HG02840 (cell line): Measurements from ENCODE around the gene DOLPP1.

Source experiments
- ATAC-seq: cut with Tn5 transposase; IDR thresholded peaks from one replicate; pipeline ENCODE4 v1.9.1; 2021; ENCODE audit warnings: mild to moderate bottlenecking, moderate library complexity, moderate number of reproducible peaks; ENCODE audit not compliant: unreplicated experiment, low FRiP score

DOLPP1 gene, protein sequence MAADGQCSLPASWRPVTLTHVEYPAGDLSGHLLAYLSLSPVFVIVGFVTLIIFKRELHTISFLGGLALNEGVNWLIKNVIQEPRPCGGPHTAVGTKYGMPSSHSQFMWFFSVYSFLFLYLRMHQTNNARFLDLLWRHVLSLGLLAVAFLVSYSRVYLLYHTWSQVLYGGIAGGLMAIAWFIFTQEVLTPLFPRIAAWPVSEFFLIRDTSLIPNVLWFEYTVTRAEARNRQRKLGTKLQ

DNA sequence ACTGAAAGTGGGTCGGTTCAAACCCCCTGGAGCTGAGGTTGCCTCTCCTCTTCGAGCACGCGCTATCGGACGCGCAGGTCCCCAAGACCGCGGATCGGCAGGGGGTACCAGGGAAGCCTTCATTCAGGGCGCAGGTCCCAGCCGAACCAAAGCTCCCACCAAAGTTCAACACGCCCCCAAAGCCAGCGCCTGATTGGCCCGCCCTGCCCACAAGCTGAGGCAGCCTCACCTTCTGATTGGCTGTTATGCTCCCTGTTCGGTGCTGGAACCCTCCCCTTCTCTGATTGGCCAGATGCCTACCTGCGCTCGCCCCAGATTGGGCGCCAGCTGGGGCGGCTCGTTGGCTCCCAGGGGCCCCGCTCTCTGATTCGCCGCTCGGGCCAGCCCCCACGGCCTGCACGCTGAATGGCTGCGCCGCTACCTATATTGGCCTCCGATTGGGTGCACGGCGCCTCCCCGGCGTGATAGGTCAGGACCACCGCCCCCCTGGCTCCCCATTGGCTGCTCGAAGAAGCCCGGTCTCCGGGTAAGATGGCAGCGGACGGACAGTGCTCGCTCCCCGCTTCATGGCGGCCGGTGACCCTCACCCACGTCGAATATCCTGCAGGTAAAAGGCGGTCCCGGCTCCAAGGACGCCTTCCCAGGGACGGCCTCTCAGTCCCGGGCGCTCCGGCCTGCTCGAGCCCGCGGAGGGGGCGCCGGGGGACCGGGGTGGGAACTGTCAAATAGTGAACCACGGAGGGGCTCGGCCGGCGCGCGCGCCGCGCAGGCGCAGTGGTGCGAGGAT, at the start of gene DOLPP1:
DOLPP1 (plus strand) TSS at position 511 of the 787 bp plus-strand sequence; CDS start at position 532, 21 bp downstream.
- peak; percentile 94 for ATAC-seq

DNA sequence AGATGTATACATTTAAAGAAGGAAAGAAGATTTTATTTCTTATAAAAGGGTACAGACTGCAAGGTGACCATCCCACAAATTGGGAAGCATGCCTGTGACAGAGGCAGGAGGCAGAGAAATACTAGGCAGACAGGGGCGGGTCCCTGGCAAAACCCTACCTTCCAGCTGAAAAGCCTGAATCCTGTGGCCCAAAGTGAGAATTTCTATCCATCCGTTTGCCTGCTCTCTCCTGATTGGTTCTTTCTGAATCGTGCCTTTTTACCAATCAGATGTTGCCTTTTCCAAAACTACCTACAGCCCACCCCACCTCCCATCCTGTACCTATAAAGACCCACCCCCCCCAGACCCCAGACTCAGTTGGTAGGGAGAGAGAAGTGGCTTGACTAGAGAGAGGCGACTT, 49.4 kb upstream of the DOLPP1 start:
- no peak for ATAC-seq

DNA sequence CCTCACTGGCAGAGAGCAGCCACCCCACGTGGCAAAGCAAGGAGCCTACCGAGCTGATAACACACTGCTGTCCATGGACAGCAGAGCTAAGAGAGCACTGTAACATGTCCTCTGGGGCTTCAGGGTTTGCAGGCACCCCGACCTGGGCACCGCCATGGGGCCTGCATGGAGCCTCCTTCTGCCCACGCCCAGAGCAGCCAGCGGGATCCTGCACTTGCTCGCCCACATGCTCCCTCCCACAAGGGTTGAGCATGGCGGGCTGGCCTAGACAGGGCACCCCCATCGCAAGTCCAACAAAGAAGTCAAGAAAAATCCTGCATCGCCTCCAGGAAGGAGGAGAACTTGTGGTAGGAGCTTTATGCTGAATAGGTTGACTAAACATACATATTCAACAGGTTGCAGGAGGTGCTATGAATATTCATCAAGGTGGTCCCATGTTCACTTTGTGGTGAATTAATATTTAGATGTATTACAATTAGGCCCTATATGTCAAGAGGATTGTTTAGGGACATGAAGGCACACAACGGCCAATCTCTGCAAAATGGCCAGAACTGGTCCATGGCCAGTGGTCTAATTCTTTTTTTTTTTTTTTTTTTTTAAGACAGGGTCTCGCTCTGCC, 48.3 kb upstream of the DOLPP1 start:
- no peak for ATAC-seq

DNA sequence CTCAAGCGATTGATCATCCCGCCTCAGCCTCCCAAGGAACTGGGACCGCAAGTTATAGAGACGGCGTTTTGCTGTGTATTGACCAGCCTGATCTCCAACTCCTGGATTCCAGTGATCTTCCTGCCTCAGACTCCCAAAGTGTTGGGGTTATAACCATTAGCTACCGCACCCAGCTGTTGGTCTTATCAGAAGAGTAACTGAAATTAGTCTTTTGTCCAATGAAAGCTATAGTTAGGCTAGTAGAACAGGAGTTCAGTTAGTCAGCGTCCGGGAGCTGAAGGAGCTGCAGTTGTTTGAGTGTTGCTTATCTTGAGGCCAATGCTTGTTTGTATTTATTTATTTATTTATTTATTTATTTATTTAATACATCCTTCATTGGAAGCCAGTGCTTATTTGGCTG, 47.7 kb upstream of the DOLPP1 start:
- no peak for ATAC-seq

DNA sequence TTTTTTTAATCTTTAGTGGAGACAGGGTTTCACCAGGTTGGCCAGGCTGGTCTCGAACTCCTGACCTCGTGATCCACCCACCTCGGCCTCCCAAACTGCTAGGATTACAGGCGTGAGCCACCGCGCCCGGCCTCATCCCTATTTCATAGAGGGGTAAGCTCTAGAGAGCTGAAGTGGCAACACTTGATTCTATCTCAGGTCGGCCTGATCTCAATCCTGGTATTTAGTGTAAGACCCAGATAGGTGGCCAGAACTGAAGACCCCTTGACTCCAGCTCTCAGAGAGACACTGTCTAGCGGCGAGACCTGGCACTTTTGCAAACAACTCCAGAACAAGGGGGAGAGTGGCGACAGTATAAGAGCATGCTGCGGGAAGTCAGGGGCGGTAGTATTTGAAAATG, 45.1 kb upstream of the DOLPP1 start:
- peak; percentile 7 for ATAC-seq

DNA sequence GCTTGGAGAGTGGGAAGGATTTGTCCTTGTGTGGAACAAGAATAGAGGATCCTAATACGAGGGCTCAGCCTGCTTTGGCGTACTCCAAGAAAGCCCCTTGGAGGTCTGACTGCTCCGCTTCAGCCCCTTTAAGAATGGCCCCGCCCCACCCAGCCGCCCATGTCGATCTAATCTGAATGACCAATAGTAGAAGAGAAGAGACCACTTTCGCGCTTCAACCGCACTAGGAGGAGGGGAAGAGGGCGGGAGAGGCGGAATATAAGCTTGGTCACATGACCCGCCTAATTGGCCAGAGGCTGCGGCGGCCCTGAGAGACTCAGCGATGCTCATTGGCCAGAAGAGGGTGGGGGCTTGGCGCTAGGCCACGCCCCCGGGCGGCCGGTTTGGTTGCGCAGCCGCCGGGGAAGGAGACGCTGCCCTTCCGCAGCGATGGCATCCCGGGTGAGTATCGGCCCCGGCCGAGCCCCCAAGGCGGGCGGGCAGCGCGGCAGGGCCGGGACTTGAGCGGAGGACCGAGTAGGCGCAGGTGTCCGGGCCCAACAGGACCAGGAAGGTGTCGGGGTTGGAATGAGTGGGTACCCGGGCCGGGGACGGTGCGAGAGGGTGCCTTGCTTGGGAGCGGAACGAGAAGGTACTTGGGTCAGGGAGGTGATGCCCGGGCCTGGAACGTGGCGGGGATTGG, 44.5 kb upstream of the DOLPP1 start, which contains the start of gene MIGA2:
MIGA2 (plus strand) TSS at position 386 of the 682 bp plus-strand sequence. CDS start 3,969 bp downstream, outside the sequence.
- peak; percentile 98 for ATAC-seq

DNA sequence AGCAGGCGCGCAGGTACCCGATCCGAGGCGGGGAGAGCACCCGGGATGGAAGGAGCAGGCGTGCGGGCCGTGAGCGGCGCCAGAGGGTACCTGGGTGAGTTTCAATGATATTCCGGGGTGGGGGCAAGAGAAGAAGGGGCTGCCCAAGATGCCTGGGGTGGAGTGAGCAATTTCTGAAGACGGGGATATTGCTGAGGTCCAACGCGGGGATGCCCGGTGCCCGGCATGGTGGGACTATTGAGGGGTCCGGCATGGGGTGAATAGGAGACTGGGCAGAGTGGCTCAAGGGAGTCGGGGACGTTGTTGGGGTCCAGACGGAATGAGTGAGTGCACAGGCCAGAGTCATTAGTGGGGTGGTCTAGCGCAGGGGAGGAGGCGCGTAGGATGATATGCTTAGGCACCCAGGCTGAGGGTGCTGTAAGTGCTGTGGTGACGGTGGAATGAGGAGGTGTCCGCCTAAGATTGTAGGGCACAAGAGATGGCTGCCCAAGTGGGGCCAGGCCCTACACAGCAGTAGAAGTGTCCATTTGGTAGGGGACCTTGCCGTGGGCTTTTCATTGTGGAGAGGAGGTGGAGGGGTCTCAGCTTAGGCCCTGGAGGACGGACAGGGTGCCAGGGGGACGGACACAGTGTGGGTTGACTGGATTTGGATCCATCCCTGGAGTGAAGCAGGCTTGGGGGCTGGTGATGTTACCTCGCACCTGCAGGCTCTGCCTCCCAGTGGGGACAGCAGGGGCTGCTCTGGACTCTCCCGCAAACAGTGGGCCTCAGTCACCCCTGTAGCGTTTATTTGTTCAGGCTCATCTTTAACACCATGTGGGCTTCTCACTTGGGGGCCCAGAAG, 43.8 kb upstream of the DOLPP1 start:
- ATAC-seq = no peak

DNA sequence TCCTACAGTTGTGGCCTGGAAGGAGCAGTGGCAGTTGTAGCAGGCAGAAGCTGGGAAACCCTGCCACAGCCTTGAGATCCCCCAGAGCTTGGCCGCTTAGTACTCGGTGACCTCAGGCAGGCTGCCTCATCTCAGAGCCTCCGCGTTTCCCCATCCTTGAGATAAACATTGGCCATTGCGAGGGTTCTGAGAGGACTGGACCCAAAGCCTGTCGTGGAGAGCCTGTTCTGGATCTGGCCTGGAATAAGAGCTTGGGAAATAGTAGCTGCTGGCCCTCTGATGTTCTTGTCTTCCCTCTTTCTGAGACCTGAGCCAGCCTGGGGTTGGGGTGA, 43.2 kb upstream of the DOLPP1 start:
- no peak for ATAC-seq

DNA sequence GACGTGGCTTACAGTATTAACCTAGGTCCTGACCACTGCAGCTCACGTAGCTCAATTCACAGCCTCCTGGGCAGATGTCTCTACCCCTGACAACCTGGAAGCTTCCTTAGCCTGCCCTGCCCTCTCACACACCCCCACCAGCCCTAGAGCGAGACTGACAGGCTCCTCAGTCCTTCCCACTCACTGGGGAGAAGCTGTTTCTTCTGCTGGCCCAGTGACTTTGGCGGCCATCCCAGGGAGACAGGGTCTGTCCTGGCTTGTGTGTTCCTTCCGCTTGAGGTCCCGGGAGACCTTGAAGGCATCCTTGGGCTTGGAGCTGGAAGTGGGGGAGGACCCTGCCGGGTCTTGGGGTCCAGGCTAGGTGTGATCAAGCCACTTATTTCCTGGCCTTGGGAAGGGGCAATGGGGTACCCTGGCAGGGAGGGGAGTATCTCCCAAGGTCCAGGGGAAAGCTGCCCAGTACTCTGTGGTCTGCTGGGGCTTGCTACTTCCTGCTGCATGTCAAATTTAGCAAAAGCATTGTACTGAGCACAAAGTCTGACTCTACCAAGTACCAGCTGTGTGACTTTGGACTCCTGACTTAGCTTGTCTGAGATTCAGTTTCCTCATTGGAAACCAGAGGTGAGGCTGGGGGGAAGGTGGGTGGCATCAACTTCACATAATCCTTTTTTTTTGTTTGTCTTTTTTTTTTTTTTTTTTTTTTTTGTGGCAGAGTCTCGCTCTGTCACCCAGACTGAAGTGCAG, 42.6 kb upstream of the DOLPP1 start:
- ATAC-seq = no peak

DNA sequence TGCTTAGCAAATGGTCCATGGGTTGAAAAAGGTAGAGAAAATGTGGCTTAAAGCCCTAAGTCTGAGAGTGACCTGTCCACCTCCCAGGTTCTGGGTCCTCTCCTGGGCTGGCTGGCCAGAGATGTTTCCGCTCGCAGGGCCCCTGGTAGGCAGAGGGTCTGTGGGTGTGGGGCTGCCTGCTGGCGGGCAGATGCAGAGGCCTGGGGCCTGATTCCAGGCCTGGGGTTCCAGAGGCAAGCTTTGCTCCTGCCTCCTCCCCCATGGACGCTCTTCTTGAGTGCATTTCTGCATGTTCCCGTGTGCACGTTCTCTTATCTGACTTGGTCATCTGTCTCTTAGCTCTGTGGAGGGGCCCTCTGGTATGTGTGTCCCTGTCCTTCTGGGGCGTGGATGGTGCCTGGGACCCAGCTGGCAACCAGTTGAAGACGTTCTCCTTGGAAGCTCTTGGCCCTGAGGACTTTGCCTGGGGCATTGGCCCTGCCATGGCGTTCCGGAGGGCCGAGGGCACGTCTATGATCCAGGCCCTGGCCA, 40.7 kb upstream of the DOLPP1 start:
- ATAC-seq = no peak

DNA sequence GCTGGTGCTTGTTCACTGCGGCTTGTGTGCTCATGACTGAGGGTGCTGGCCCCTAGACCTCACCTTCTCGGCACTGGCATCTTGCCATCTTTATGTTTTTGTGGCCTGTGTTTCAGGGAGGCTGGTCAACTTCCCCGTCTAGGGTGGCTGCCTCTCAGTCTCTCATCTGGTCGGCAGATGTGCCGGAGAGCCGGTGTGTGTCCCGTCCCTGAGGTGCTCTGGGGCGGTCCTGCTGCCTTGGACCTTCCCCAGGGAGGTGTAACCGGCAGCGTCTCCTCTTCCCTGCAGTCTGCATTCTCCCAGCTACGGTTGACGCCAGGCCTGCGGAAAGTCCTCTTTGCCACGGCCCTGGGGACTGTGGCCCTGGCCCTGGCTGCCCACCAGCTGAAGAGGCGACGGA, 38.9 kb upstream of the DOLPP1 start:
- no peak for ATAC-seq

DNA sequence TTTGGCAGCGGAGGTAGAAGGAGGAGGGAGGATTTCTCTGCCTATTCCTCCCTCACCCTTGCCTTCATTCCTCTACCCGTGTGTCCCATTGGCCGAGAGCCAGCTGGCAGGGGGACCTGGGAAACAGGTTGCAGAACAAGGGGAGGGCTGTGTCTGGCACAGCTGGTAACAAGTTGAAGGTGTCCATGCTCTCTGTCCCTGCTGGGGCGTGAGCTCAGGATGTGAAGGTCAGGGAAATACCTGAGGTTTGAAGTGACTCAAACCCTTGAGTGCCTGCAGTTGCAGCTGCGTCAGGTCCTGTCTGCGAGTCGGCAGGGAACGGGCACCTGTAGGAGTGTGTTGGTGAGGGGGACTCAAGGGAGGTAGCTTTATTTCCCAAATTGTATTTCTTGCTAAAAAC, 28.3 kb upstream of the DOLPP1 start:
- ATAC-seq = no peak

DNA sequence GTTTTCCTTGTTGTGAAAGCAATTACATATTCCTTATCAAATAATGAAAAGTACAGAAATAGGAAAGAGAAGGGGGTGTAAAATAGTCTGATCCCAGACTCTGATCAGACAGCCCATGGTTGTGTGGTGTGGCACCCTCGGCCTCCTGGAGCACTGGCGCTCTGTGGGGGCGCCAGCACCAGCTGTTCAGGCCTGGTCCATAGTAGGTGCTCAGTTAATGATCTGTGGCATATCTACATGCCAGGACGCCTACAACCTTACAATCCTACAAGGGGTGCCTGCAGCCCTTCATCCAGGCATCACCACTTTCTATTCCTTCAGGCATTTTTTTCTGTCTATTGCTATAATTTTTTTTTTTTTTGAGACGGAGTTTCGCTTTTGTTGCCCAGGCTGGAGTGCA, 27.9 kb upstream of the DOLPP1 start:
- no peak for ATAC-seq

DNA sequence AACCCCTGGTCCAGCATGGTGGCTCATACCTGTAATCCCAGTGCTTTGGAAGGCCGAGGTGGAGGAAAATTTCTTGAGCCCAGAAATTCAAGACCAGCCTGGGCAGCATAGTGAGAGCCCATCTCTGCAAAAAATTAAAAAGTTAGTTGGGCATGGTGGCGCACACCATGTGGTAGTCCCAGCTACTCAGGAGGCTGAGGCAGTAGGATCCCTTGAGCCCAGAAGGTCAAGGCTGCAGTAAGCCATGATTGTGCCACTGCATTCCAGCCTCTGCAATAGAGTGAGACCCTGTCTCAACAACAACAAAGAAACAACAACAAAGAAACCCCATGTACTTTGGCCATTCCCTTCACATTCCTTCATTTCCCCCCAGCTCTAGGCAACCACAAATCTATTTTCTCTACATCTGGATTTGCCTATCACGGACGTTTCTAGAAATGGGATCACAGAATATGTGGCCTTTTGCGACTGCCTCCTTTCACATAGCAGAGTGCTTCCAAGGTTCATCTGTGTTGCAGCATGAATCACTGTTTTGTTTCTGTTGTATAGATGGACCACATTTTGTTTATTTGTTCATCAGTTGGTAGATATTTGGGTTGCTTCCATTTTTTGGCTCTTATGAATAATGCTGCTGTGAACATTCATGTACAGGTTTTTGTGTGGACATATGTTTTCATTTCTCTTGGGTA, 26.6 kb upstream of the DOLPP1 start:
- no peak for ATAC-seq

DNA sequence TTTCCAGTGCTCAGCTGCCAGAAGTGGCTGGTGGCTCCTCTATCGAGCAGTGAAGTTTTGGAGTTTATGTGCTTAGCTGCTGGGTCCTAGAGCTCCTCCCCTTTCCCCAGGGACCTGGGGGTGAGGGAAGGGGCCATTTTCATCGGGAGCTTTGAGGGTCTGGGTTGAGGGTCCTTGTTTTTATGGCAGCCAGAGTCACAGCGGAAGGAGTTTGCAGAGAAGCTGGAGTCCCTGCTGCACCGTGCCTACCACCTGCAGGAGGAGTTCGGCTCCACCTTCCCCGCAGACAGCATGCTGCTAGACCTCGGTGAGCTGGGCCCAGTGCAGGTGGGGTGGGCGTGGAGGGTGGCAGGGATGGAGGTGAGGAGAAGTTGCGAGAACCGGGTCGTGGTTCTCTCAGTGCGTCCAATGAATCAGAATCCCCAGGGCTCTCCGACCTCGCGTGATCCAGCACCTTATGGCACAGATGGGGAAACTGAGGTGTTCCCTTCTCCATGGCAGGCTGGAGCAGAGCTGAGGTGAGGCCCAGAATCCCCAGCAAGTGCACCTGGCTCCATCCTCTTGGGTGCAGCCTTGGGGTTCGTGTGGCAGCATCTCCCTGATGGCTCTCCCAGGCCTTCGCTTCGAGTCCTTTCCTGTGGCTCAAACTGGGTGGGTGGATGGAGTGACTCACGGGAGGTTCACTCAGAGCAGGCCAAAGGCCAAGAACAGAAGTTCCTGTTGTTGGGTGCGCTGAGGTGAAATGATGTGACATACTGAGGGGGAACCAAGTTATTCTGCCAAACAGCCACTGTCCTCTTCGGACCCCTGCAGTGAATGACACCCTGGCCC, 21.7 kb upstream of the DOLPP1 start:
- ATAC-seq = no peak

DNA sequence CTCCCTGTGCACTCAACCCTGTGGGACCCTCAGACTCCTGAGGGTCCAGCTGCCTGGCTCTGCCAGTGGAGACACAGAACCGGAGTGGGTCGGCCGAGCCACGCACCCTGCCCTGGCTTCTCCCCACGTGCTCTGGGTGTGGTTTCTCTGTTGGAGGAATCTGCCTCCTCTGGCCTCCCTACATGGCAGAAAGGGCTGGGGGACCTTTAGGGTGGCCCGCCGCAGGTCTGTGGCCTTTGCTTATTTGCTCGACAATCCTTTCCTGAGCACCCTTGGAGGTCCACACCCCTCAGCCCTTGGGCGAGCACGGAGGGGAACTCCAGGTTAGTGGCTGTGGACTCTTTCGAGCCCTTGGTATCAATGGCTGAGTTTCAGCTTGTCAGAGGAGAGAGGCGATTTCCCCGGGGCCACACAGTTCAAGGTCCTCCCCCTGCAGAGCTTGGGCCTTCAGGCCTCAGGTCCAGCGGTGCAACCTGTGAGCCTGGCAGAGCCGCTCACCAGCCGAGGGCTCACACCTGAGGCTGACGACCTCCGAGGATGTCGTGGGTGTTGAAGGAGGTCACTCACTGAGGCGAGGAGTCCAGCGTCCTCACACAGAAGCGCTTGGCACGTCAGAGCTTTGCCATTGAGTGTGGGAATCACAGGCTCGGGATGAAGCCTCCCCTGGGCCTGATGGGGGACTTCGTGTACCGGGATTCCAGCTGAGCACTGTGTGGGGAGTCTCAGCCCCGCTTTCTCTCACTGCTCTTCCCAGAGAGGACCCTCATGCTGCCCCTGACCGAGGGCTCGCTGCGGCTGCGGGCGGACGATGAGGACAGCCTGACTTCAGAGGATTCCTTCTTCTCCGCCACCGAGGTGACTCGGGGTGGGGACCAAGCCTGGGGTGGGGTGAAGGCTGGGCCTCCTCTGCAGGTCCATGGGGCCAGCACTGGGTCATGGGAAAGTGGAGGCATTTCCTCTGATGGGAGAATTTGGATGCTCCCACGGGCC, 20.8 kb upstream of the DOLPP1 start:
- ATAC-seq = no peak

DNA sequence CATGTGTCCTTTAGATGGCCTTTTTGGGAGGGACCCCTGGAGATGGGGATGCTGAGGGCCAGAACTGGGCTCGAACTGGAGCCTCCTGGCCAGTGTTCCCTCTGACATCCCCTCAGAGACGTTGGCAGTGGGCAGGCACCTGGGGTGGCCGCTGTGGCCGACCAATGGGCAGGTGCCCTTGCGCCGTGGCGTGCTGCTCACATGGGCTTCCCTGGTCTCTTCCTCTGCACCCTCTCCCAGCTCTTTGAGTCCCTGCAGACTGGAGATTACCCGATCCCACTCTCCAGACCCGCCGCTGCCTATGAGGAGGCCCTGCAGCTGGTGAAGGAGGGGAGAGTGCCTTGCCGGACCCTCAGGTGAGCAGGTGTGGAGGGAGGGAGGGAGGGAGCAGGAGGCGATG, 19.9 kb upstream of the DOLPP1 start:
- no peak for ATAC-seq
